Stimulated activated naive B cell treated with anti-CD40 and anti-IgM and Interleukin-4, amounts not matched to agents 10 μg/mL and 1 μg/mL and 100 μg/mL, for 72 hours (primary cell): ENCODE data around the gene MON2.
"Not testable (repeated sequence)": the region's sequence is repeated elsewhere in the genome, so short reads cannot be mapped to it uniquely, and the experiment has no call there.

Source experiments
- ATAC-seq, 2 donors: fragments of 150-1000 bp; cut with Tn5 transposase; replicated peaks; 2 replicates each; pipeline ENCODE4 v1.10.0; 2021; ENCODE audit warnings: moderate library complexity in 1 of 2
- DNase-seq: peaks from one replicate; pipeline ENCODE4 v3.0.0; 2021
- H3K27ac Mint-ChIP-seq: one replicate; pipeline ENCODE4 v1.8.0; 2022; ENCODE audit warnings: mild to moderate bottlenecking, mixed read lengths
- H3K27me3 Mint-ChIP-seq, 2 donors: one replicate each; pipeline ENCODE4 v1.8.0; 2022; ENCODE audit warnings: mixed read lengths in 2 of 2
- H3K36me3 Mint-ChIP-seq, 2 donors: one replicate each; pipeline ENCODE4 v1.8.0; 2022; ENCODE audit warnings: mixed read lengths in 2 of 2, mild to moderate bottlenecking in 1 of 2
- H3K4me1 Mint-ChIP-seq, 2 donors: one replicate each; pipeline ENCODE4 v1.8.0; 2022; ENCODE audit warnings: mixed read lengths in 2 of 2, mild to moderate bottlenecking in 1 of 2
- H3K4me3 Mint-ChIP-seq, 2 donors: one replicate each; pipeline ENCODE4 v1.8.0; 2022; ENCODE audit warnings: mild to moderate bottlenecking in 2 of 2, mixed read lengths in 2 of 2, moderate library complexity in 1 of 2
- H3K9me3 Mint-ChIP-seq, 2 donors: one replicate each; pipeline ENCODE4 v1.8.0; 2022; ENCODE audit warnings: mixed read lengths in 2 of 2, mild to moderate bottlenecking in 1 of 2

The MON2 gene

DNA sequence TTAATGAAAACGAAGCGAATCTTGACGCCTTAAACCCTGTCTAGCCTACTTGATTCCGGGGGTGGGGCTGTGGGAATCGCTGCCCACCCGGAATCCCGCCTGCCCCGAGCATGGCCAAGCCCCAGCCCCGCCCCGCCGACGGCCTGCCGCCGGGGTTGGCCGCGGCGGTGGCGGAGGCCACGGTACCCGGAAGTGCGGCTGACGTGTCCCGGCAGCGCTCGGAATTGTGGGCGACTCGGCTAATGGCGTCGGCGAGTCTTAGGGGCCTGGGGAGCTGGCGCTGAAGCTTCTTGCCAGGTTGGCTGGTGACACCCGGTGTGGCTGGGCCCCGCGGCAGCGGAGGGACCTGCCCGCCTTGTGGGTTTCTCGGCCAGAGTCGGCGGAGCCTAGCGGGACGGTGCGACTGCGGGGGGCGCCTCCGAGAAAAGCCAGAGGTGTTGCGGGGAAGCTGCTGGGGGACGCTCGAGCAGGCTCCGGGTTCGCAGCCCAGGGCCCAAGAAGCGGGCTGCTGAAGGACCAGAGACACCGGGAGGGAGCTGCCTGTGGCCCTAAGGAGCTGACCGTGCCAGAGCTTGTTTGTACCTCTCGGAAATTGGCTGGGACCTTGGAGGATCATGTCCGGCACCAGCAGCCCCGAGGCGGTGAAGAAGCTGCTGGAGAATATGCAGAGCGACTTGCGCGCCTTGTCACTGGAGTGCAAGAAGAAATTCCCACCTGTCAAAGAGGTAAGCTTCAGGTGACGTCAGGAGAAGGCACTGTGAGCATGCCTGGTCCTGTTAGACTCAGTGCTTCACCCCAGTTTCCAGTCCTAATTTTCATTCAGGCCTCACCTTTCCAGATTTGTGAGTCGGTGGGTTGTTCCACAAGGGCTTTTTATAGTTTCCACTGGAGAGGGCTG is at the start of gene MON2:
MON2 (plus strand) TSS at position 233 of the 898 bp plus-strand sequence; CDS start at position 615, 382 bp downstream.
- Mint-ChIP-seq H3K27me3 (no peaks in the 10 kb centered on the region), H3K27ac (peak within 1 kb of the TSS; percentile 99), H3K4me3 (peak within 1 kb of the TSS; percentile 88 to 98), H3K36me3 (no peaks in the 10 kb centered on the region), H3K9me3 (peaks cover 5 to 8% of the 10 kb centered on the region in 2 donors), H3K4me1 (peaks cover 9 to 12% of the 10 kb centered on the region in 2 donors)
- ATAC-seq (peak; percentile 99), DNase-seq (peak; percentile 83)

GRCh38 chr12:62426089-62426488 is 40.5 kb upstream of the MON2 start:
- DNase-seq (no peak), ATAC-seq (no peak)
- no peak overlapping the region for H3K27ac Mint-ChIP-seq
- H3K4me3 Mint-ChIP-seq, result no peak overlapping the region
- no peaks in the 10 kb centered on the region for H3K4me1 Mint-ChIP-seq
- H3K36me3 Mint-ChIP-seq, result peaks cover 2 to 11% of the 10 kb centered on the region in 2 donors
- H3K27me3 Mint-ChIP-seq, result peaks cover 5 to 16% of the 10 kb centered on the region in 2 donors
- peaks cover 20 to 32% of the 10 kb centered on the region in 2 donors for H3K9me3 Mint-ChIP-seq

DNA sequence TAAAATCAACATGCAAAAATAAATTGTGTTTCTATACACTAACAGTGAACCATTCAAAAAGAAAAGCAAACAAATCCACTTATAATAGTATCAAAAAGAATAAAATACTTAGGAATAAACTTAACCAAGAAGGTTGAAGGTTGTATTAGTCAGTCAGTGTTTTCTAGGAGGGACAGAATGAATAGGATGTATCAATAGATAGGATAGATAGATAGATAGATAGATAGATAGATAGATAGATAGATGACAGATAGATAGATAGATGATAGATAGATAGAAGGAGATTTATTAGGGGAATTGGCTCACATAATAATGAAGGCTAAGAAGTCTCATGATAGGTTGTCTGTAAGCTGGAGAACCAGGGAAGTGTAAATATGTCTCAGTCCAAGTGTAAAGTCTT is 37.2 kb upstream of the MON2 start:
- no peak overlapping the region for H3K4me3 Mint-ChIP-seq
- H3K9me3 Mint-ChIP-seq, result peaks cover 9 to 12% of the 10 kb centered on the region in 2 donors
- H3K27ac Mint-ChIP-seq, result no peak overlapping the region
- H3K36me3 Mint-ChIP-seq, result peaks cover 0 to 11% of the 10 kb centered on the region in 2 donors
- ATAC-seq, result no peak
- peaks cover 11 to 36% of the 10 kb centered on the region in 2 donors for H3K27me3 Mint-ChIP-seq
- no peak for DNase-seq
- H3K4me1 Mint-ChIP-seq, result peaks cover under 1 to 3% of the 10 kb centered on the region in 2 donors

GRCh38 chr12:62434494-62435302 is 31.9 kb upstream of the MON2 start:
- ATAC-seq (peak; percentile 31 to 46), DNase-seq (no peak)
- Mint-ChIP-seq H3K36me3 (no peaks in the 10 kb centered on the region), H3K9me3 (peaks cover 0 to 1% of the 10 kb centered on the region in 2 donors), H3K4me3 (peak overlapping the region; percentile 84 to 87), H3K4me1 (peaks cover 14 to 23% of the 10 kb centered on the region in 2 donors), H3K27ac (peak overlapping the region; percentile 65), H3K27me3 (peaks cover 35 to 55% of the 10 kb centered on the region in 2 donors)

GRCh38 chr12:62435303-62436163 is 31.1 kb upstream of the MON2 start:
- peak overlapping the region; percentile 65 for H3K27ac Mint-ChIP-seq
- ATAC-seq (peak; percentile 90 to 92), DNase-seq (peak; percentile 17)
- H3K9me3 Mint-ChIP-seq, result no peaks in the 10 kb centered on the region
- peaks cover 35 to 48% of the 10 kb centered on the region in 2 donors for H3K27me3 Mint-ChIP-seq
- H3K4me1 Mint-ChIP-seq, result peaks cover 14 to 23% of the 10 kb centered on the region in 2 donors
- H3K36me3 Mint-ChIP-seq, result no peaks in the 10 kb centered on the region
- H3K4me3 Mint-ChIP-seq, result peak overlapping the region; percentile 84 to 87

DNA sequence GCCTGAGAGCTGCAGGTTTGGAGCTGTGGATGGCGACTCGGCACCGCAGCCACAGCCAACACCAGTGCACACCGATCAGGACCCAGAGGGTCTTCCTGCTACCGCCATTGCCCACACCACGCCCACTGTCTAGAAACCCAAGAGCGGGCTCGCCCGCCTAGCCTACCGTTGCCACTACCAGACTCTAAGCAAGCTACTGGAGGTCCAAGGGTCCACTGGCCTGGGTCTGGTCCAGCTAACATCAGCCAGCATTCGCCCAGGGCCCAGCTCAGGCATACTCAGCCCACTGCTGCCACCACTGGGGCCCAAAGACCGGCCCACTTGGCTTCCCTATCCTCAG is 30.5 kb upstream of the MON2 start:
- DNase-seq, result no peak
- no peak for ATAC-seq
- H3K27ac Mint-ChIP-seq, result no peak overlapping the region
- H3K27me3 Mint-ChIP-seq, result peaks cover 30 to 42% of the 10 kb centered on the region in 2 donors
- H3K36me3 Mint-ChIP-seq, result no peaks in the 10 kb centered on the region
- peak overlapping the region; percentile 84 to 87 for H3K4me3 Mint-ChIP-seq
- H3K4me1 Mint-ChIP-seq, result peaks cover 14 to 23% of the 10 kb centered on the region in 2 donors
- H3K9me3 Mint-ChIP-seq, result peaks cover 2 to 5% of the 10 kb centered on the region in 2 donors

DNA sequence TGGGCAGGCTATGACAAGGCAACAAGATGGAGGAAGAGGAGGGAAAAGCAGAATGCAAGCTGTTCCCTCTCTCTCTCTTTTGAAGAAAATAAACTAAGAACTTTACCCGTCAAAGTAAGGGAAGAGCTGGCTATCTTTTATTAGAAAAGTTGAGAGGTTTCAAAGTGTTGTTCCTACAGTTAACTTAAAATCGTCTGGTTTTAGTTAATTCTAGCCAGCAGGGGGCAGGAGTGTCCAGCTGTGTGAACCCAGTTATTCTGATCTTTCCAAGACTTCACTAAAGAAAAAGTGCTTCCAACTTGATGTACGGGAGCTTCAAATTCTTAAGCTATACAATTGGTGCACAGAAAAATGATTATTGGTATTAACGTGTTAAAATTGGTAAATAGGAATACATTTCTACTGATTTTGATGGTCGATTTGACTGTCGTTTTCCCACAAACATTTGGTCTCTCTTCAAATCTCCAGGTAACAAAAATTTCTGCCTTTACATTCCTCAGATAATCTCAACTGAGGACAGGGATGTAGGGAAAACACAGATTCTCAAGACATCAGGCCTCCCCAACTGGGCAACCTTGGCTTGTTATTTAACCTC is 28.4 kb upstream of the MON2 start:
- Mint-ChIP-seq H3K9me3 (peaks cover 18 to 21% of the 10 kb centered on the region in 2 donors), H3K27ac (no peak overlapping the region), H3K4me1 (peaks cover 14 to 23% of the 10 kb centered on the region in 2 donors), H3K27me3 (peaks cover 27 to 31% of the 10 kb centered on the region in 2 donors), H3K4me3 (no peak overlapping the region), H3K36me3 (peaks cover 0 to 3% of the 10 kb centered on the region in 2 donors)
- DNase-seq, result no peak
- ATAC-seq, result no peak

- Mint-ChIP-seq H3K27ac (no peak overlapping the region), H3K36me3 (peaks cover 3% of the 10 kb centered on the region in 2 donors), H3K4me1 (no peaks in the 10 kb centered on the region), H3K9me3 (peaks cover 17 to 18% of the 10 kb centered on the region in 2 donors), H3K27me3 (peaks cover 0 to 9% of the 10 kb centered on the region in 2 donors), H3K4me3 (no peak overlapping the region)
- DNase-seq (no peak), ATAC-seq (no peak)
Measured at GRCh38 chr12:62446754-62447452, 19.7 kb upstream of the MON2 start.

- ATAC-seq (no peak), DNase-seq (no peak)
- H3K4me3 Mint-ChIP-seq, result no peak overlapping the region
- H3K9me3 Mint-ChIP-seq, result peaks cover 6 to 7% of the 10 kb centered on the region in 2 donors
- H3K36me3 Mint-ChIP-seq, result peaks cover 0 to 3% of the 10 kb centered on the region in 2 donors
- no peak overlapping the region for H3K27ac Mint-ChIP-seq
- H3K27me3 Mint-ChIP-seq, result peaks cover 0 to 2% of the 10 kb centered on the region in 2 donors
- H3K4me1 Mint-ChIP-seq, result no peaks in the 10 kb centered on the region
Measured at GRCh38 chr12:62448436-62448835, 18.2 kb upstream of the MON2 start.

GRCh38 chr12:62455429-62455828 is 11.2 kb upstream of the MON2 start:
- not testable (repeated sequence) for H3K36me3 Mint-ChIP-seq, H3K4me1 Mint-ChIP-seq, H3K9me3 Mint-ChIP-seq, H3K4me3 Mint-ChIP-seq, H3K27ac Mint-ChIP-seq, ATAC-seq, H3K27me3 Mint-ChIP-seq, DNase-seq

- H3K27me3 Mint-ChIP-seq, result peaks cover 0 to 8% of the 10 kb centered on the region in 2 donors
- ATAC-seq, result no peak
- no peaks in the 10 kb centered on the region for H3K4me1 Mint-ChIP-seq
- H3K4me3 Mint-ChIP-seq, result no peak overlapping the region
- DNase-seq, result no peak
- H3K9me3 Mint-ChIP-seq, result peaks cover 7 to 10% of the 10 kb centered on the region in 2 donors
- H3K36me3 Mint-ChIP-seq, result peaks cover 3 to 4% of the 10 kb centered on the region in 2 donors
- no peak overlapping the region for H3K27ac Mint-ChIP-seq
Measured at GRCh38 chr12:62458626-62459025, 8.0 kb upstream of the MON2 start.

DNA sequence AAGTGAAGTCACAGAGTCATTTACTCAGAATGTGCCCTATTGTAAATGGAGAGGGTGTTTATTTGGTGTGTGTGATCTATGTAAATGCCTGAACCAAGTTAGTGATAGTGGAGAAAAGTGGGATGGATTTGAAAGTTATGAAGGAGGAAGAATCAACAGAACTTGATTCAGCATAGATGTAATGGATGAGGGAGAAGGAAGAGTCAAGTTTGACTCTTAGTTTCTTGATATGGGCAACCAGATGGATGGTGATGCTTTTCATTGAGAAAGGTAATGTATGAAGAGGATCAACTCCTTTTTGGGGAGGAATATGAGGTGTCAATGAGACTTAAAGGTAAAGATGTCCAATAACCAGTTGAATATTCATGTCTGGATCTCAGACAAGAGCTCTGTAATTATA is 6.7 kb upstream of the MON2 start:
- H3K9me3 Mint-ChIP-seq, result peaks cover 9 to 12% of the 10 kb centered on the region in 2 donors
- H3K36me3 Mint-ChIP-seq, result peaks cover 2 to 3% of the 10 kb centered on the region in 2 donors
- no peak overlapping the region for H3K4me3 Mint-ChIP-seq
- peaks cover 0 to 8% of the 10 kb centered on the region in 2 donors for H3K27me3 Mint-ChIP-seq
- DNase-seq, result no peak
- ATAC-seq, result no peak
- H3K27ac Mint-ChIP-seq, result no peak overlapping the region
- H3K4me1 Mint-ChIP-seq, result no peaks in the 10 kb centered on the region
